ENCODE data around the gene WDR43. TPM values are rescaled to one million over a fixed set of nuclear protein-coding genes. Genes with fewer than 3 reads are reported as not detected.

Gene WDR43
- total RNA-seq, 1 donor from 2014 or later = 66.9 TPM

GRCh38 chr2:28994074-28994473, 99.6 kb downstream of the WDR43 start:
- H3K27ac Mint-ChIP-seq = peak overlapping the region; percentile 58
- no peaks in the 10 kb centered on the region for H3K36me3 Mint-ChIP-seq
- TF ChIP-seq CTCF (conservative IDR thresholded peaks at IDR 0.05) = no peak
- DNase-seq (ENCODE audit: extremely low spot score, unreplicated experiment) = no peak
- peaks cover 15% of the 10 kb centered on the region for H3K27me3 Mint-ChIP-seq
- peaks cover 17% of the 10 kb centered on the region for H3K4me1 Mint-ChIP-seq (ENCODE audit: unreplicated experiment)
- H3K9me3 Mint-ChIP-seq = no peaks in the 10 kb centered on the region
- no peak overlapping the region for H3K4me3 Mint-ChIP-seq

GRCh38 chr2:28994679-28995078, 100.2 kb downstream of the WDR43 start:
- H3K4me3 Mint-ChIP-seq = no peak overlapping the region
- H3K27ac Mint-ChIP-seq = no peak overlapping the region
- no peak for DNase-seq (ENCODE audit: extremely low spot score, unreplicated experiment)
- peaks cover 17% of the 10 kb centered on the region for H3K4me1 Mint-ChIP-seq (ENCODE audit: unreplicated experiment)
- TF ChIP-seq CTCF (conservative IDR thresholded peaks at IDR 0.05) = no peak
- H3K27me3 Mint-ChIP-seq = peaks cover 15% of the 10 kb centered on the region
- no peaks in the 10 kb centered on the region for H3K36me3 Mint-ChIP-seq
- H3K9me3 Mint-ChIP-seq = no peaks in the 10 kb centered on the region

GRCh38 chr2:28995765-28996750, 101.6 kb downstream of the WDR43 start:
- H3K27me3 Mint-ChIP-seq = peaks cover 15% of the 10 kb centered on the region
- DNase-seq (ENCODE audit: extremely low spot score, unreplicated experiment) = no peak
- H3K36me3 Mint-ChIP-seq = no peaks in the 10 kb centered on the region
- no peak overlapping the region for H3K4me3 Mint-ChIP-seq
- H3K27ac Mint-ChIP-seq = no peak overlapping the region
- no peak for TF ChIP-seq CTCF (conservative IDR thresholded peaks at IDR 0.05)
- no peaks in the 10 kb centered on the region for H3K9me3 Mint-ChIP-seq
- peaks cover 17% of the 10 kb centered on the region for H3K4me1 Mint-ChIP-seq (ENCODE audit: unreplicated experiment)

GRCh38 chr2:28997237-28997846, 102.9 kb downstream of the WDR43 start:
- peaks cover 17% of the 10 kb centered on the region for H3K4me1 Mint-ChIP-seq (ENCODE audit: unreplicated experiment)
- H3K36me3 Mint-ChIP-seq = no peaks in the 10 kb centered on the region
- H3K27me3 Mint-ChIP-seq = peaks cover 15% of the 10 kb centered on the region
- H3K27ac Mint-ChIP-seq = no peak overlapping the region
- H3K4me3 Mint-ChIP-seq = no peak overlapping the region
- no peaks in the 10 kb centered on the region for H3K9me3 Mint-ChIP-seq
- no peak for DNase-seq (ENCODE audit: extremely low spot score, unreplicated experiment)
- TF ChIP-seq CTCF (conservative IDR thresholded peaks at IDR 0.05) = no peak

Other genes with a start within 250 kb of the WDR43 start
- 222 and 227 TPM in 2 replicates for gene PPP1CB, start 142.8 kb upstream of the WDR43 start, total RNA-seq (ENCODE audit: low replicate concordance)
- gene SPDYA, start 83.8 kb upstream of the WDR43 start, total RNA-seq (ENCODE audit: low replicate concordance) = 1.3 and 1.7 TPM in 2 replicates
- gene TRMT61B, start 24.4 kb upstream of the WDR43 start, total RNA-seq (ENCODE audit: low replicate concordance) = 16.6 and 20.7 TPM in 2 replicates
- 1.6 and 3.6 TPM in 2 replicates for gene TOGARAM2, start 86.6 kb downstream of the WDR43 start, total RNA-seq (ENCODE audit: low replicate concordance)
- gene PCARE, start 179.9 kb downstream of the WDR43 start, total RNA-seq (ENCODE audit: low replicate concordance) = not detected in 2 replicates
- 12.1 and 14.7 TPM in 2 replicates for gene CLIP4, start 220.7 kb downstream of the WDR43 start, total RNA-seq (ENCODE audit: low replicate concordance)